Measurements from ENCODE around the gene DEGS2.

DNA sequence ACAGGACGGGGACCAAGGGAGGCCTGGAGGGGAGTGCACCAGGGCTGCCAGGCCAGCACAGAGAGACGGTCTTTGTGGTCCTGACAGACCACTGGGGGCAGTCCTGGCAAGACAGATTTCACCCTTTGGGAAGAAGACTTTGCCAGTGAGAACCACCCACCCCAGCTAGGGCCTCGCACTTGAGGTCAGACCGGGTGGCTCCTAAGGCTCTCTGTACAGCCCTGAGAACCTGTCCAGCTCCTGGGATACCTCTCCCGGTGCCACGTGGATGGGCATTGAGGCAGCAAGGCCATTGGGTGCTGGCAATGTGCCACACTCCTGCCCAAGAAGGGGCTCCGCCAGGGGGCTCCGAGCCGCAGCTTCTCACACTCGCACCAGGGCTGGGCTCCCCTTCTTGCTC, 42.4 kb downstream of the DEGS2 start:
- TF ChIP-seq CTCF (IDR thresholded peaks at IDR 0.05; ENCODE audit: low read depth, low read length) (no peak), POLR2A (IDR thresholded peaks at IDR 0.05; ENCODE audit: extremely low read depth, insufficient read length) (no peak)
